ENCODE data around the gene BCAP31.

GRCh38 chrX:153736071-153736820, 12.1 kb upstream of the BCAP31 start:
- no peak for TF ChIP-seq SPI1 (IDR thresholded peaks at IDR 0.05; ENCODE audit: borderline replicate concordance, low read depth)
- no peak for TF ChIP-seq CTCF (IDR thresholded peaks at IDR 0.05; ENCODE audit: insufficient read depth, low read length)
- no peak for TF ChIP-seq REST (IDR thresholded peaks at IDR 0.05; ENCODE audit: insufficient replicate concordance, low read depth)

Measured in HL-60 (cell line).